SK-N-DZ (cell line): ENCODE results near the gene P2RX3.

Experiments used
- DNase-seq: peaks from one replicate; pipeline ENCODE4 v3.0.0-alpha.2; 2015; ENCODE audit warnings: low spot score

The P2RX3 gene

DNA sequence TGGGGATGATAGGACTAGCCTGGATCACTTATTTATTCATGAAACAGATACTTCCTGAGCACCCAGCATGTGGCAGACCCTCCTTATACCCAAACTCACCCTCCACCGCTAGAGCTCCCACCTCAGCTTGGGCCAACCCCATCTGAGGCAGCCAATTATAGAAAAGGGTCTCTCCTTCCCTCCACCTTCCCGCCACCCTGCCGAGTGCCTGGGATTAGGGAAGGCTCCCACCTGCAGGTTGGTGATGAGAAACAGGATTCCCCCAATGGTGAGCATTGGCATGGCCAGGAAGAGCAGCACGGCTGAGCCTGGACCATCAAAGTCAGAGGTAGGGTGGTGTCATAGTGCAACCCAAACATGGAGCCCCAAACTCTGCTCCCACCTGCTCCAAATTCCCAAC, 82.9 kb downstream of the P2RX3 start:
- no peak for DNase-seq

- no peak for DNase-seq
These were observed 83.7 kb downstream of the P2RX3 start for GRCh38 chr11:57421805-57422204.
